ENCODE results near the gene RNASEH2C.
"Not testable (repeated sequence)": the region's sequence is repeated elsewhere in the genome, so short reads cannot be mapped to it uniquely, and the experiment has no call there.

DNA sequence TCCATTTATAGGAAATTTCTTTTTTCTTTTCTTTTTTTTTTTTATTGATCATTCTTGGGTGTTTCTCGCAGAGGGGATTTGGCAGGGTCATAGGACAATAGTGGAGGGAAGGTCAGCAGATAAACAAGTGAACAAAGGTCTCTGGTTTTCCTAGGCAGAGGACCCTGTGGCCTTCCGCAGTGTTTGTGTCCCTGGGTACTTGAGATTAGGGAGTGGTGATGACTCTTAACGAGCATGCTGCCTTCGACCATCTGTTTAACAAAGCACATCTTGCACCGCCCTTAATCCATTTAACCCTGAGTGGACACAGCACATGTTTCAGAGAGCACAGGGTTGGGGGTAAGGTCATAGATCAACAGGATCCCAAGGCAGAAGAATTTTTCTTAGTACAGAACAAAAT is 41.6 kb upstream of the RNASEH2C start:
- not testable (repeated sequence) for TF ChIP-seq POLR2A (IDR thresholded peaks at IDR 0.05)
- TF ChIP-seq, protein P1, sequence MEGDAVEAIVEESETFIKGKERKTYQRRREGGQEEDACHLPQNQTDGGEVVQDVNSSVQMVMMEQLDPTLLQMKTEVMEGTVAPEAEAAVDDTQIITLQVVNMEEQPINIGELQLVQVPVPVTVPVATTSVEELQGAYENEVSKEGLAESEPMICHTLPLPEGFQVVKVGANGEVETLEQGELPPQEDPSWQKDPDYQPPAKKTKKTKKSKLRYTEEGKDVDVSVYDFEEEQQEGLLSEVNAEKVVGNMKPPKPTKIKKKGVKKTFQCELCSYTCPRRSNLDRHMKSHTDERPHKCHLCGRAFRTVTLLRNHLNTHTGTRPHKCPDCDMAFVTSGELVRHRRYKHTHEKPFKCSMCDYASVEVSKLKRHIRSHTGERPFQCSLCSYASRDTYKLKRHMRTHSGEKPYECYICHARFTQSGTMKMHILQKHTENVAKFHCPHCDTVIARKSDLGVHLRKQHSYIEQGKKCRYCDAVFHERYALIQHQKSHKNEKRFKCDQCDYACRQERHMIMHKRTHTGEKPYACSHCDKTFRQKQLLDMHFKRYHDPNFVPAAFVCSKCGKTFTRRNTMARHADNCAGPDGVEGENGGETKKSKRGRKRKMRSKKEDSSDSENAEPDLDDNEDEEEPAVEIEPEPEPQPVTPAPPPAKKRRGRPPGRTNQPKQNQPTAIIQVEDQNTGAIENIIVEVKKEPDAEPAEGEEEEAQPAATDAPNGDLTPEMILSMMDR (IDR thresholded peaks at IDR 0.05): not testable (repeated sequence)

Data from adrenal gland (tissue), 5 donors.